Skin of body (tissue), 2 donors: ENCODE measurements around the gene EIPR1. TPM values are rescaled to one million over a fixed set of nuclear protein-coding genes. Genes with fewer than 3 reads are reported as not detected.
A peak's percentile ranks its signal among the peaks of the same experiment; 100 is the strongest.

Source experiments
- DNase-seq: peaks from one replicate; lab custom pipeline; 2025; lab: John Stamatoyannopoulos, UW
- total RNA-seq: library from RNA; depleted of rRNA; stranded (reverse); fragments of >200 nt; gene quantifications from one replicate; pipeline ENCODE4 v1.2.3, GENCODE V29; 2014

EIPR1 gene
- total RNA-seq, 1 donor from 2014 or later: 14.2 TPM

- DNase-seq: no peak
Observed at GRCh38 chr2:3309496-3310355, 67.9 kb downstream of the EIPR1 start.

- DNase-seq: no peak
Observed at GRCh38 chr2:3307901-3308300, 69.7 kb downstream of the EIPR1 start.

- DNase-seq: no peak
Observed at GRCh38 chr2:3307236-3307635, 70.4 kb downstream of the EIPR1 start.

GRCh38 chr2:3305952-3306351, 71.7 kb downstream of the EIPR1 start:
- DNase-seq: no peak

GRCh38 chr2:3305431-3305830, 72.2 kb downstream of the EIPR1 start:
- DNase-seq: no peak

GRCh38 chr2:3303583-3304406, 73.8 kb downstream of the EIPR1 start:
- peak; percentile 65 for DNase-seq

- DNase-seq: no peak
Observed at GRCh38 chr2:3302751-3303582, 74.7 kb downstream of the EIPR1 start.

- DNase-seq: no peak
Observed at GRCh38 chr2:3302421-3302750, 75.2 kb downstream of the EIPR1 start.

GRCh38 chr2:3301001-3301400, 76.6 kb downstream of the EIPR1 start:
- DNase-seq: no peak

- no peak for DNase-seq
Observed at GRCh38 chr2:3300224-3300995, 77.2 kb downstream of the EIPR1 start.

- no peak for DNase-seq
Observed at GRCh38 chr2:3299703-3300102, 77.9 kb downstream of the EIPR1 start.

- DNase-seq: no peak
Observed at GRCh38 chr2:3299130-3299529, 78.5 kb downstream of the EIPR1 start.

GRCh38 chr2:3298191-3298590, 79.4 kb downstream of the EIPR1 start:
- no peak for DNase-seq

GRCh38 chr2:3297523-3297922, 80.1 kb downstream of the EIPR1 start:
- DNase-seq: no peak

- DNase-seq: no peak
Observed at GRCh38 chr2:3296182-3296972, 81.2 kb downstream of the EIPR1 start.

- DNase-seq: no peak
Observed at GRCh38 chr2:3294493-3294892, 83.1 kb downstream of the EIPR1 start.

GRCh38 chr2:3294069-3294468, 83.5 kb downstream of the EIPR1 start:
- no peak for DNase-seq

GRCh38 chr2:3293221-3293620, 84.4 kb downstream of the EIPR1 start:
- no peak for DNase-seq

GRCh38 chr2:3292416-3292815, 85.2 kb downstream of the EIPR1 start:
- no peak for DNase-seq

- DNase-seq: no peak
Observed at GRCh38 chr2:3291750-3292149, 85.9 kb downstream of the EIPR1 start.
